ENCODE results near the gene SPTSSA.

GRCh38 chr14:34472706-34473279, 10.8 kb upstream of the SPTSSA start:
- TF ChIP-seq POLR2A (IDR thresholded peaks at IDR 0.05), result no peak
- TF ChIP-seq CTCF (IDR thresholded peaks at IDR 0.05), result no peak
